HG02938 (cell line): ENCODE measurements around the gene TRIM25.

ENCODE experiments used
- ATAC-seq: cut with Tn5 transposase; IDR thresholded peaks from one replicate; pipeline ENCODE4 v1.9.1; 2021; ENCODE audit warnings: mild to moderate bottlenecking, moderate library complexity; ENCODE audit not compliant: unreplicated experiment

The TRIM25 gene

GRCh38 chr17:56928586-56928985 is 14.7 kb upstream of the TRIM25 start:
- ATAC-seq: no peak

DNA sequence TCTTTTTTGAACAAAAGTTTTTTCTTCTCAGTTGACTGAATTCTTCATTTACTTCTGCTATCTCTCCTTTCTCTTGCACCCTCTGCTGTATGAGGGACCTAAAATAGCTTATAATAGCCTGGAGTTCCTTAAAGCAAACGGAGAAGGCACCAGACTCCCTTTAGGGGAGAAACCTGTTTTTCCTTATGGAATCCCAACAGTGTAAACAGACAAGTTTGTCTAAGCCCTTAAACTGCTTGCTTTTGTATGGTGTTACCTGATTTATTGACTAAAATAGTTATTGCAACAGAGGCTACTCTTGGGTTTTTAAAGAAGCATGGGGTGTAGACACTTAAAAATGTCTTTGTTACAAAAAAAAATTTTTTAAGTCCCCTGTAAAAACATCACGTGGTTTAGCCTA is 12.9 kb upstream of the TRIM25 start:
- ATAC-seq: no peak

- ATAC-seq: no peak
Measured at GRCh38 chr17:56926270-56926669, 12.4 kb upstream of the TRIM25 start.

DNA sequence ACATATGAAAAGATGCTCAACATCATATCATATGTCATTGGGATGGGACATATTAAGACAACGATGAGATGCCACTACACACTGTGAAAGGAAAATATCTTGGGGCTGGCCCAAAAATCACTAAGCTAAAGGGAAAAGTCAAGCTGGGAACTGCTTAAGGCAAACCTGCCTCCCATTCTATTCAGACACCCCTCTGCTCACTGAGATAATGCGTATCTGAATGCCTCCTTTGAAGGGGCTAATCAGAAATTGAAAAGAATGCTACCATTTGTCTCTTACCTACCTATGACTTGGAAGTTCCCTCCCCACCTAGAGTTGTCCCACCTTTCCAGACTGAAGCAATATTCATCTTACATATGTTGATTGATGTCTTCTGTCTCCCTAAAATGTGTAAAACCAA is 11.2 kb upstream of the TRIM25 start:
- no peak for ATAC-seq

GRCh38 chr17:56919717-56920116 is 5.9 kb upstream of the TRIM25 start:
- no peak for ATAC-seq

- no peak for ATAC-seq
Measured at GRCh38 chr17:56918916-56919315, 5.1 kb upstream of the TRIM25 start.

DNA sequence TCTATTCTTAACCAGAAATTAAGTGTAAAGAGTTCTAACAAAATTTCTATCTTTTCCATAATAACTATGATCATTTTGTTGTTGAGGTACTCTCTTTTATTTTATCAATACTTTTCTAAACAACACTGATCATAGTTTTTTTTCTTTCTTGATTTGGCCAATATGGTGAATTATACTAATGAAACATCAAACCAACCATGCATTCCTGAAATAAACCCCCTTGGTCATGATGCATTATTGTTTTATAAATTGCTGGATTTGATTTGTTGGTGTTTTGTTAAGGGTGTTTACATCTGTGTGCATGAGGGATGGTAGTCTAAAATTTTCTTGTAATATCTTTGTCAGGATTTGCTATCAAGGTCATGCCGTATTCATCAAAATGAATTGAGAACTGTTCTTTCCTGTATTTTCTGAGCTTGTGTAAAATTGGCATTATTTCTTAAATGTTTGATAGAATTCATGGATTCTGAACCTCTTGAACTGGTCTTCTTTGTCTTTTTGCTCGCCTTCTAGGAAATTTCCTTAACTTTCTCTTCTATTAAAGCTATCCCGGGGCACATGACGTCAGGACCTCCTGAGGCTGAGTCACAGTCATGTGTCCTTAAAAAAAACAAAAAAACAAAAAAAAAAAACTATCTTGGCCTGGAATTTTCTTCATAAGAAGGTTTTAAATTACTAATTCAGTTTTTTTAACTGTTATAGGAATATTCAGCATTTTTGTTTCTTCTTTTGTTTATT is 3.9 kb upstream of the TRIM25 start:
- no peak for ATAC-seq

DNA sequence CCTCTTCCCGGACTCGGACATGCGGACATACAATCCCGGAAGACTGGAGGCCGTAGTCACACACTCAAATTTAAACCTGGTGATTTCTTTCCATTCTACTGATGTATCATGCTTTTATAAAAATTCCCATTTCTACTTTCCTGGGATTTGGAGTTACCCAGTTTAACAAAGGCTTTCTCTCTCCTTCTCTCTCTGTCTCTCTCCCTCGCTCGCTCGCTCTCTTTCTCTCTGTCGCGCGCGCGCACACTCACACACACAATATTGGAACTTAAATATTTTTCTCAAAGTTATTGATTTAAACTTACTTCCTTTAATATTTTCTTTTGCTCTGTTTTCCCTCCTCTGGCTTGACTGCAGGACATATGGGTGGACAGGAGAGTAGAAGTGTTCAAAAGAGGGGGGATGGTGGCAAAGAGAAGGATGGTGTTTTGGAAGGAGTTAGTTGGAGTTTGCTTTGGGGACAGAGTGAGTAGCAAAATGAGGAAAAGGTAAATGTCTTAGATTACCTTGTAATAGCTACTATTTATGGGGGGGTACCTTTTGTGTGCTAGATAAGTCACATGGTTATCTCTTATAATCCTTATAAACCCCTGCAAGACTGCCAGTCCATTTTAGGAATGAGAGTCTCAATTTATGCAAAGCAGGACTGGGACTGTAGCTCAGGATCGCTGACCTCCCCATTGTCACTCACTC is 878 bp upstream of the TRIM25 start:
- no peak for ATAC-seq

- peak; percentile 25 for ATAC-seq
Measured at GRCh38 chr17:56913353-56913866, 439 bp downstream of the TRIM25 start.

GRCh38 chr17:56913000-56913311 is 893 bp downstream of the TRIM25 start:
- no peak for ATAC-seq

- ATAC-seq: no peak
Measured at GRCh38 chr17:56912105-56912999, 1.5 kb downstream of the TRIM25 start.

DNA sequence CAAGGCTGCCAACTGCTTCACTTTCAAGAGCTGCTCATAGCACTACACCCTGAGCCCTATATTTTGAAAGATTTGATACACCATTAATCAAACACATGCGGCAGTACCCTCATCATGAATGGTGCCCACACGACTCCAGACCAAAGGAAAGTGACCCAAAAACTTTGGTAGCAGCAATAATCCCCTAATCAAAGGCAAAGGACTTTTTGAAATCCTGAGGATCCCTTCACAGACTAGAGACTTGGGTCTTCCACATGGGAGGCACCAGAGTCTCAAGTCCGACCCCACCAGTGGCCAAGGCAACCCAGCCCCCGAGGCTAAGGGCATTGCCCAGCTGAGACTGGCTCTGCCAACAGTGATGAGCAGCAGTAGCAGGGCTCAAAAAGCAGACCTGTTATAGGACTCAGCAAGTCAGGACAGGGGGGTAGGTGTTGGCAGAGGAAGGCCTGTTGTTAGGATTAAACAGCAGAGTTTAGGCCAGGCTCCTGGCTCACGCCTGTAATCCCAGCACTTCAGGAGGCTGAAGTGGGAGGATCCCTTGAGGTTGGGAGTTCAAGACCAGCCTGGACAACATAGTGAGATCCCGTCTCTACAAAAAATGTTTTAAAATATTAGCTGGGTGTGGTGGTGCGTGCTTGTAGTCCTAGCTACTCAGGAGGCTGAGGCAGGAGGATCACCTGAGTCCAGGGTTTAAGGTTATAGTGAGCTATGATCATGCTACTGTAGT is 3.2 kb downstream of the TRIM25 start:
- no peak for ATAC-seq

DNA sequence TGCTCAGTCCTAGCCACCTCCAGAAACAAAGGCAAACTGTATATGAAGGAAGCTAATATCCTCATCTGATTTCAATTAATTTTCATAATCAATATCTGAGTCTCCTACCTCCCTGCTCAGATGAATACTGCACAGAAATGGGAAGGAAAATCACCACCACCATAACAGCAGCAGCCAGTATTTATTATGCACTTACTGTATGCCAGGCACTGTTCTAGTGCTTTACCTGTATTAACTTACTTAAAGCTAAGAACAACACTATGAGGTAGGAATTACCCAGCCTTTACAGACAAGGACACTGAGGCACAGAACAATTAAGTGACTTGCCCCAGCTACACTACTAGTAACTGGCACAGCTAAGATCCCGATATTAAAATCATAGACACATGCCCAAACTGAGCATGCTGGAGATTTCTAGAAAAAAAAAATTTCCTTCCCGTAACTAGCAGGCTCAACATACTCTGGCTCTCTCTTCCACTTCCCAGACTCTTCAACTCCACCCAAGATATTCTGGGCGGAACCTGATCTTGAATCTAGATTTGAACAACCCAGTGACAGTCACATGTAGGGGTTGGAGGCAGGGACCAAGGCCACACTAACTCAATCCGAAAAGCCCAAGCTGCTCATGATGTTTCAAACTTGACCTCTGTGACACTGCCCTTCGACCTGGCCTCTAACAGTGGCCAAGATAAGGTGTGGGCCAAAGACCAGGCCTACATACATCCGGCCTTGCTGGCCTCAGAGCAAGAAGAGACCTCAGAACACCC is 3.9 kb downstream of the TRIM25 start:
- ATAC-seq: no peak

DNA sequence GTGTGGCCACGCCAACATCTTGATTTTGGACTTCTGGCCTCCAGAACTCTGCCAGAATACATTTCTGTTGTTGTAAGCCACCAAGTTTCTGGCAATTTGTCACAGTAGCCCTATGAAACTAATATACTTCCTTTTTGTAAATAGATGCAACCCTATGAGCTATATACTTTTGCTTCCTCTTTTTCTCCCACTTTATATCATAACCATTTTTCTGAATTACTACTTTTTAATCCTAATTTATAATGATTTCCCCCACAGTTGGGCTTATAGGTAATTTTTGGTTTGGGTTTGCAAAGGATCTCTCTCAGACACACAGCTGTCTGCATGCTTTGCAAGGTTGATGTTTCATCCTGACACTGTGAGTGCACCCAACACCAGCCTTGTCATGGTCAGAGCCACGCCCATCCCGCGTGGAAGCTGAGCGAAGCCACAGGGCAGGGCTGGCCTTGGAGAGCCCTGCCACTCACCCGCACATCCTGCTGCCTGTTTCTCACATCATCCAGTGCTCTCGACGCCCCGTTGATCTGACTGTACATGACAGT is 5.8 kb downstream of the TRIM25 start:
- peak; percentile 85 for ATAC-seq

DNA sequence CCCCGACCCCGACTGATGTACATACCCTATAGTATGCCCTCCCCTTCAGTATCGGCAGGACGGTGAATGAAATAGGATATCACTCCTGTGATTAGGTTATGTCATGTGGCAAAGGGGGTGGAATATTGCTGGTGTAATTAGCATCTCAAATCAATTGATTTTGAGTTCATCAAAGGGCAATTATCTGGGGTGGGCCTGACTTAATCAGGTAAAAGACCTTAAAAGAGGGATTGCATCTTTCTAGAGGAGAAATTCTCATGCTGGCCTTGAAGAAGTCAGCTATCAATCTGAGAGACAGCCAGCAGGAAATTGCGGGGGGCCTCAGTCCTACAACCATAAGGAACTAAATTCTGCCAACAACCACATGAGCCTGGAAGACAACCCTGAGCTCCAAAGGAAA is 10.3 kb downstream of the TRIM25 start:
- ATAC-seq: no peak

- no peak for ATAC-seq
Measured at GRCh38 chr17:56902348-56902747, 11.5 kb downstream of the TRIM25 start.

DNA sequence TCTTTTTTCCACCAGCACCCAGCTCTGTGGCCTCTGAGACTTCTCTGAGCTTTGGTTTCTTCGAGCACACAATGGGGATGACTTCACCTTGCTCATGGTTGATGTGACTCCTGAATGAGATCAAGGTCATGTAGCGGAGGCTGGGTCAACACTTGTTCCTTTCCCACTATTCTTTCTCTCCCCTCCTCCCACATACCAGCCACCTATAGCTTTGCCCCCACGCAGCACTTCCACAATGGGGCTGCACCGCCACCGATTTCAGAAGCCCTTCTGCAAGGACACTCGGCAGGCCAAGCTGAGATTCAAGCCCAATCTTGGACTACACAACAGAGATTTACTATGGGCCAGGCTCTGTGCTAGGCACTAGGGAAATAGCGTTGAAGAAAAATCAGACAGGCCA is 14.4 kb downstream of the TRIM25 start:
- no peak for ATAC-seq

GRCh38 chr17:56898874-56899273 is 15.0 kb downstream of the TRIM25 start:
- ATAC-seq: no peak

GRCh38 chr17:56897646-56898424 is 16.0 kb downstream of the TRIM25 start:
- ATAC-seq: no peak
